Measurements from ENCODE around the gene TMEM69. TPM values are rescaled to one million over a fixed set of nuclear protein-coding genes. Genes with fewer than 3 reads are reported as not detected.

TMEM69 gene
- total and polyA plus RNA-seq, 12 donors, result 9.3 to 53.1 (median 26.3) TPM

- no peak overlapping the region for H3K27ac ChIP-seq
- 60 to 67% (median 62%) methylated on average over 3 of the region's 3 CpGs for WGBS, 4 donors
These were observed 10.2 kb upstream of the TMEM69 start for GRCh38 chr1:45677751-45678245.

GRCh38 chr1:45678489-45678888 is 9.5 kb upstream of the TMEM69 start:
- Histone ChIP-seq H3K4me3 (no peak overlapping the region), H3K27me3 (no peaks in the 10 kb centered on the region), H3K36me3 (replicated peaks in 1 of 2) (no peaks in the 10 kb centered on the region), H3K4me1 (replicated peaks in 1 of 2) (peaks cover 38 to 68% of the 10 kb centered on the region in 2 donors), H3K9me3 (replicated peaks in 1 of 3) (no peaks in the 10 kb centered on the region), H3K27ac (peak overlapping the region in 1 of 5 donors; percentile 55)
- TF ChIP-seq POLR2A (IDR thresholded peaks at IDR 0.05), result no peak
- no peak for TF ChIP-seq CTCF (IDR thresholded peaks at IDR 0.05)
- DNase-seq, result no peak
- intact Hi-C loops (cut with DNase I), result no loop called here

More at GRCh38 chr1:45677751-45678245, 10.2 kb upstream of the TMEM69 start:
- Histone ChIP-seq H3K4me1 (replicated peaks in 1 of 2) (peaks cover 38 to 61% of the 10 kb centered on the region in 2 donors), H3K27me3 (no peaks in the 10 kb centered on the region), H3K36me3 (replicated peaks in 1 of 2) (no peaks in the 10 kb centered on the region), H3K9me3 (replicated peaks in 1 of 3) (no peaks in the 10 kb centered on the region), H3K4me3 (no peak overlapping the region)
- no peak for DNase-seq
- intact Hi-C loops (cut with DNase I), result no loop called here
- TF ChIP-seq POLR2A (IDR thresholded peaks at IDR 0.05), result no peak

GRCh38 chr1:45679123-45679522 is 8.9 kb upstream of the TMEM69 start:
- peak in 6 of 7 donors; percentile 50 to 66 (median 62) for DNase-seq
- intact Hi-C loops (cut with DNase I), result no loop called here
- peaks cover 38 to 74% of the 10 kb centered on the region in 2 donors for H3K4me1 ChIP-seq (replicated peaks in 1 of 2)
- peak overlapping the region in 3 of 5 donors; percentile 35 to 55 (median 46) for H3K27ac ChIP-seq
- no peaks in the 10 kb centered on the region for H3K9me3 ChIP-seq (replicated peaks in 1 of 3)
- no peaks in the 10 kb centered on the region for H3K27me3 ChIP-seq
- H3K36me3 ChIP-seq (replicated peaks in 1 of 2), result no peaks in the 10 kb centered on the region
- TF ChIP-seq POLR2A (IDR thresholded peaks at IDR 0.05) (no peak), CTCF (IDR thresholded peaks at IDR 0.05) (no peak)
- no peak overlapping the region for H3K4me3 ChIP-seq
- WGBS, 4 donors, result 0 to 2% (median 2%) methylated on average over 3 of the region's 3 CpGs

GRCh38 chr1:45682942-45683341 is 5.0 kb upstream of the TMEM69 start:
- no peaks in the 10 kb centered on the region for H3K9me3 ChIP-seq (replicated peaks in 1 of 3)
- H3K36me3 ChIP-seq (replicated peaks in 1 of 2), result no peaks in the 10 kb centered on the region
- H3K27me3 ChIP-seq, result no peaks in the 10 kb centered on the region
- TF ChIP-seq POLR2A (IDR thresholded peaks at IDR 0.05), result no peak
- no peak for TF ChIP-seq CTCF (IDR thresholded peaks at IDR 0.05)
- no peak for DNase-seq
- H3K4me1 ChIP-seq (replicated peaks in 1 of 2), result peaks cover 39 to 75% of the 10 kb centered on the region in 2 donors
- no peak overlapping the region for H3K4me3 ChIP-seq
- H3K27ac ChIP-seq, result no peak overlapping the region
- WGBS, 4 donors, result 84 to 93% (median 91%) methylated on average over 6 of the region's 6 CpGs
- intact Hi-C loops (cut with DNase I), result loop anchor here (10.0 kb wide), 2 partner anchors 48 to 98 kb away; partner anchors contain the start of gene NASP (in 1 of the 2)

GRCh38 chr1:45684402-45684801 is 3.6 kb upstream of the TMEM69 start:
- H3K4me1 ChIP-seq (replicated peaks in 1 of 2), result peaks cover 34 to 70% of the 10 kb centered on the region in 2 donors
- no peaks in the 10 kb centered on the region for H3K27me3 ChIP-seq
- 13 to 23% (median 22%) methylated on average over 2 of the region's 2 CpGs for WGBS, 4 donors
- no peak for TF ChIP-seq POLR2A (IDR thresholded peaks at IDR 0.05)
- TF ChIP-seq CTCF (IDR thresholded peaks at IDR 0.05), result no peak
- H3K4me3 ChIP-seq, result peak overlapping the region in 1 of 4 donors; percentile 91
- intact Hi-C loops (cut with DNase I), result loop anchor here (10.0 kb wide), 2 partner anchors 50 to 100 kb away; partner anchors contain the start of gene NASP (in 1 of the 2)
- no peaks in the 10 kb centered on the region for H3K9me3 ChIP-seq (replicated peaks in 1 of 3)
- H3K36me3 ChIP-seq (replicated peaks in 1 of 2), result no peaks in the 10 kb centered on the region
- DNase-seq, result no peak
- H3K27ac ChIP-seq, result peak overlapping the region in 1 of 5 donors; percentile 100
